Lung microvascular endothelial cell (primary cell): ENCODE measurements around the gene MCC. TPM values are rescaled to one million over a fixed set of nuclear protein-coding genes. Genes with fewer than 3 reads are reported as not detected.

ENCODE experiments used
- DNase-seq, 2 donors: peaks; one replicate each; pipeline versions ENCODE4 v3.0.0 to v3.0.0-alpha.2; 2010; ENCODE audit warnings: low read depth in 2 of 2
- total RNA-seq: library from RNA; depleted of rRNA; stranded (reverse); fragments of >200 nt; gene quantifications from 2 replicates; pipeline ENCODE4 v1.2.1, GENCODE V29; 2014

MCC gene
- total RNA-seq, 1 donor from 2014 or later = 16.9 TPM

GRCh38 chr5:113150821-113151220, 337.4 kb downstream of the MCC start:
- DNase-seq = no peak

GRCh38 chr5:113150221-113150620, 338.0 kb downstream of the MCC start:
- no peak for DNase-seq

DNA sequence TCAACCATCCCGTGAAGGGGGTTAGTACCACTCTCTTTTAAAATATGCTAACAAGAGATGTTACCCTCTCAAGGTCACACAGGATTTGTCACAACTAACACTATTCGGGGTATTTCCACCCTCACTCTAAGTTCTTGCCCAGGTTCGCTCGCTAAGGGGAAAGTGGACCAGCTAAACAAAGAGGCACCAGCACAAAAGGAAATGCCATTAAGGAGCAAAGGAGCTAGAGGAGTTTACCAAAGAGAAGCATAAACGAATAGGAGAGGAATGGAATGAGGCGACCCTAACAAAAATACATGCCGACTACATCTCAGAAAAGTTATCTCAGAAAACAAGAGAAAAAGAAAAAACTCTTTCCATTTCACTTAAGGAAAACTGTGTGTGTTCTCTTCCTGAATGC, 340.7 kb downstream of the MCC start:
- no peak for DNase-seq

- no peak for DNase-seq
Measured at GRCh38 chr5:113147101-113147508, 341.1 kb downstream of the MCC start.

DNA sequence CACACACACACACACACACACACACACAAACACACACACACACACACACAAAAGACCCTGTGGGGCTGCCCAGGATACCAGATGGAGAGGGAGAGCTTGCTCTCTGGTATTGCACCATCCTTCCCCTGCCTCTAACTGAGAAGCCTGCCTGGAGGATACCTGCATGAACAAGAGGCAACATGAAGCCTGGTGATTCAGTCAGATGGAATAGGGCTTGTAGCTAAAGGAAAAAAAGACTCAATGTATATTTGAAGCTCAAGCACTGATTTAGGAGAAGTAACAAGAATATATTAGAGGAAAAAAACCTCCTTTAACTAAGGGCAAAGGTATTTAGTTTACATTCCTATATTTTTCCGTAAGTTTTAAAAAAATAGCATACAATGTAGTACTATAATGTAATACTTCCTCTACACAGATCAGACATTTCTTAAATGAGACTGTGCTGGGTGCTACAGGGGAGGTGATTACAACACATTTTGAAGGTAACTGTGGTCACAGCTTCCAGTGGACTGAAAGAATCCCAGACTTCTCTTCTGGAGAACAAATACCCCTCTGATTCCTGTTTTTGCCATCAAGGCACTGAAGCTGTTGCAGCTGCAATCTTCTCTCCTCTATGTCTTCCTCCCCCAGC, 342.4 kb downstream of the MCC start:
- no peak for DNase-seq

DNA sequence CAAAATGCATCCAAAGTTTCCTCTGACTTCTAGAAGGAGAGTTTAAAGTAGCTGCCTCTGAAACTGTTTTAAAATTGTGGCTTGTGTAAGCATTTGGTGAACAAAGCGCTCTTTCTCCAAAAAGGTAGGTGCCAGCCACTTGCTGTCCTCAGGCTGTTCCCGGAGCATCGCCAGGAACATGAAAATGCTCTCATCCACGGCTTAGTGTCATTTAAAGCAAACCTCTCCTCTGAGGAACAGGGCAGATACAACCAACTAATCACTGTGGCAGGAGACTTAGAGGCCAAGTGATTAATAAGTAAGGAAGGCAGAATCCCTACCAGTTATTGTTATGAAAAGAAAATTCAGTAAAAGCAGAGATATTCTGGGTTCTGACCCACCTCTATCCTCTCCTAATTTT, 346.1 kb downstream of the MCC start:
- no peak for DNase-seq

- DNase-seq = peak in 1 of 2 donors; percentile 44
Measured at GRCh38 chr5:113140837-113141671, 347.2 kb downstream of the MCC start.

GRCh38 chr5:113133211-113133975, 354.9 kb downstream of the MCC start:
- no peak for DNase-seq

DNA sequence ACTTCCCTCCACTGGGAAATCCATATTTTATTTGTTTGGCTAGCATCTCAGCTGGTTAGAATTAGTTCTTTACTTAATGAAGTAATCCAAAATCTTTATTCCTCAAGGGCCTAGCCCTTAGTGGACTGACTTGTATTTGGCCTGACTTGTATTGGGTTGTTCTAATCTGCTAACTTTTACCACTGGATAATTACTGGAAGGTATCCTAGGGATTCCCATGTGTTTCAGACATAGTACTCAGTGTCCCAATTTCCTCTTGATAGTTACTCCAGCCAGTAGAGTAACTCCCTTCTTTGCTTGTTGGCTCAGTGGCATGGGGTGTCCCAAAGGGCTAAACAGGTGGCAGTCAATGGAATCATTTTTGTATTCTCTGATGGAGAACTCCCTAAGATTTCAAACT, 355.7 kb downstream of the MCC start:
- DNase-seq = no peak

GRCh38 chr5:113128641-113129330, 359.5 kb downstream of the MCC start:
- no peak for DNase-seq

- DNase-seq = no peak
Measured at GRCh38 chr5:113128082-113128481, 360.2 kb downstream of the MCC start.

DNA sequence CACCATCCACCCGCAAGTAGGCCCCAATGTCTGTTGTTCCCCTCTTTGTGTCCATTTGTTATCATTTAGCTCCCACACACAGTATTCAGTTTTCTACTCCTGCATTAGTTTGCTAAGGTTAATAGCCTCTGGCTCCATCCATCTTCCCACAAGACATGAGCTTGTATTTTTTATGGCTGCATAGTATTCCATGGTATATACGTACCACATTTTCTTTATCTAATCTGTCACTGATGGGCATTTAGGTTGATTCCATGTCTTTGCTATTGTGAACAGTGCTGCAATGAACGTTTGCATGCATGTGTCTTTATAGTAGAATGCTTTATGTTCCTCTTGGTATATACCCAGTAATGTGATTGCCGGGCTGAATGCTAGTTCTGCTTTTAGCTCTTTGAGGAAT, 361.2 kb downstream of the MCC start:
- no peak for DNase-seq

DNA sequence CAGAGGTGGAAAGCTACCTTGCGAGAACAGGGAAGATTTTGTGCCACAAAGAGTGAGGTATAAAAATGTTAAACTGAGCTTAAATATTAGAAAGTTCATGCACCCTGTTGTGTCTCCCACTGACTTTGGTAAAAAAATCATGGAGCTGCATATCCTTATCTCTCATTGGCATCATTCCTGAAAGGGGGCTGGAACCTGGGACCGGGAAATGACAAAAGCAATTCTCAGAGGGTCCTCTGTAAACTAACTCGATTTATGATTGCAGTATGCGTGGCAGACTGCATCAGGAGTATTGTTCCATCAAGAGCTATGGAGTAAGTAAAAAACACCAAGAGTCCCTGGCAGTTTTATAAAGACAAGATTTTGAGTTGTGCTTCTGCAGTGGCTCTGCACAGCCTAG, 362.9 kb downstream of the MCC start:
- no peak for DNase-seq

DNA sequence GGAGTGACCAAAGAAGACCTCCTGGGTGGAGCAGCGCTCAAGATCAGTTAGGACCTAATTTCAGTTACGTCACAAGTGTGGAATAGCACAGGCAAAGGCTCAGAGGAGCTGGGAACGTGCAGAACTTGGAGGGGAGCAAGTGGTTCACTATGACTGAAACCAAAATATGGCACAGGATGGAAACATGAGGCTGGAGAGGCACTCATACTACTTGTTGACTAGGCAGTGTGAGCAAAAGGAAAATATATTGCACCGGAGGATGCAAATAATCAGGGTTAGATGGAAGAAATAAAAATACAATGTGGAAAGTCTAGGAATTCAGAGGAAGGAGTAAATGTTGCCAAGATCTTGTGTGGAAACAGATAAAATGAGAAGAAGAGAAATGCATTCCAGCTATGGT, 363.3 kb downstream of the MCC start:
- no peak for DNase-seq

GRCh38 chr5:113124265-113124664, 364.0 kb downstream of the MCC start:
- DNase-seq = no peak

- DNase-seq = peak; percentile 40 to 44
Measured at GRCh38 chr5:113123618-113124017, 364.6 kb downstream of the MCC start.

DNA sequence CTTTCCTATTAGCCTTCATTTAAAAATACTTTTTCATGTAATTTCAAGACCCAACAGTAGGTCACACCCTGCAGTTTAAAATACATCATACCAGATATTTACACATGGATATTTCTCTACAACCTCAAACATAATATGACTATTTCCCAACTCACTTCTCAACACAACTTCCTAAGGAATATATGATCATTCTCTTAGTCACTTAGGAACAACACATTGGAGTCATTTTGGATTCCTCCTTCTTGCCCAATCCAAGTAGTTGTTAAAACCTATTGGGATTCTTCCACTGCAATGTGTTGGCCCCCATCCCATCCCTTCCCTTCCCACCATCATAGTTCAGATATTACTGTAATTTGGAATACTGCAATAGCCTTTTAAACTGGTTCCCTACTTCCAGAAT, 366.2 kb downstream of the MCC start:
- DNase-seq = no peak

DNA sequence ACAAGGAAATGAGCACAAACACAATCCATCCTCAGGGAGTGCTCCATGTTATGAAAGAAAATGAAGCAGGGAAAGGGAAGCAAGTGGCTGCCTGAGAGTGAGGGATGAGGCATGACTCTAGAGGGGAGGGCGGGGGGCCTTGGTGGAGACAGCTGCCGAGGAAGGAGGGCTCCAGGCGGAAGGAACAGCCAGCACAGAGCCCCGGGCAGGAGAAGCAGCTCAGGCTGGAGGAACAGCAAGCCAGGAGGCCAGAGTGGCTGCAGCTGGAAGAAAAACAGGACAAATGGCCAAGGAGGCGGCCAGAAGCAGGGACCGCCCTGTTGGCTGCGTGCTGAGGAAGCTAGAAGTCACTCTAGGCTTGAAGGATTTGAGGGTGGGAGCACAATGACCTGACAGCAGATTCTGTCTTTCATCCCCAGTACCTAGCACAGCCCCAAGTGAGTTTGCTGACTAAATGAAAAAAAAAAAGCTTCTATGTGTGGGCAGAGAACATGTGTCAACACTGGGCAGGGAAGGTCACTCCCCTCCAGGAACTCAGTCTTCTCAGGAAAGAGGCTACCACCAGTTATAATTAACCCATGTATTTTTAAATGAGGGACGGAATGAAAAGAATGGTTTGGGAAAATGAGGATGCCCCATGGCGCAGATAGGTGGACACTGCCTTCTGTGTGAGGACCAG, 368.9 kb downstream of the MCC start:
- peak in 1 of 2 donors; percentile 48 for DNase-seq

DNA sequence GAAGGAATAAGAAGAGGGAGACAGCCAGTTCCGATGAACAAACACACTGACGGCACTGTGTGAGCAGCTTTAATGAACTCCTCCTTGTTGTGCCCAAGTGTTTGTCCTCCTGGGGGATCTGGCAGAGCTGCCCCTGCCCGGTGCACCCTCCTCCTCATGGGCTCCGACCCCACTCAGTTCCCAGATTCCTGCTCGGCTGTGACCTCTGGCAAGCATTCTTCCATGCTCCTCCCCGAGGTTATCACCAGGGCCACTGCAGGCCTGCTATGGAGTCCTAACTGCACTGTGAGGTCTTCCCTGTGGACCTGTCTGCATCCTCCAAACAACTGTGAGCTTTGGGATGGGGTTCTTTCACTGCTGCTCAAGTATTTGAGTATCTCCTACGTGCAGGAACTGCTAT, 369.5 kb downstream of the MCC start:
- no peak for DNase-seq

DNA sequence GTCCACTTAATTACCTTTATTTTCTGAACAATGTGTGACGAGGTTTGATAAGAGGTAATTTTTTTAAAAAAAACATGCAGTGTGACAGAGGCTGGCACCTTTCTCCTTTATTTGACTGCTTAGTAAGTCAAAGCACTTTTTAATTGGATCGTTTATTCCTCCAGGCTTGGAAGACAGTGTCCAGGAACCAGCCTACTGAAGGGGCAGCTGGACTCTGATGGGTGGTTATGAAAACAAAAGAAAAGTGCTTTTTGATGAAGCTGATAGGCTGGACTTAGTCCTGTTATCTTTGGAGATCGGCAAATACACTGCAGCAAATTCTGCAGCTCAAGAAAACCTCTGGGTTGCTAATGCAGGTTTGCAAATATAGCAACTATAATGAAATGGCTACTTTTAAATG, 370.0 kb downstream of the MCC start:
- DNase-seq = no peak

DNA sequence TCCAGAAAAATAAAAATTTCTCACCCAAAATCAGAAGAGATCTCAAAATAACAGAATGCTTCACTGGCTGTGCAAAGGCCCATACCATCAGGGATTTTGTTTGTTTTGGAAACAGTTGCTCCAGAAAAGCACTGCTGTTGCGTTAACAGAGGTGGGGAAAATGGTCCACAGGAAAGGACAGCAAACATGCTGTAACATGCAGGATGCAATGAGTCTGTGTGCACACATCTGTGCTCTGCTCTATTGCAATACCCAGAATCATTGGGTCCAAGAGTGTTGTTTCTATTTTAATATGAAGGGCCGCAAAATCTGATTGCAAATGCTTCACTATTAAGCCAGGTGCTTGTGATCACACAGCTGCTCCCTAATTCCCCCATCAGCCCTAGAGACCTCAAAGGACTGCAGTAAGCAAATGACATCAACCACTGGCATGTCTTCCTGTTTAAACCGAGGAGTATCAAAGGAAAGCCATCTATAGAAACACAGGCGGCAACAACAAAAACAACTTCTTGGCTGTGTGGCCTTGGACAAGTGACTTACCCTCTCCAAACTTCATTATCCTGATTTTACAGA, 370.6 kb downstream of the MCC start:
- no peak for DNase-seq
